Lower leg skin (tissue), 4 donors: Measurements from ENCODE around the gene SH2D4B. TPM values are rescaled to one million over a fixed set of nuclear protein-coding genes. Genes with fewer than 3 reads are reported as not detected.

Experiments
- DNase-seq, 2 donors: peaks; one replicate each; pipeline ENCODE4 v3.0.0-alpha.2; 2019; ENCODE audit warnings: low spot score in 2 of 2
- H3K4me3 ChIP-seq: fragments of 200-600 bp; sonication (generic); 2 replicates; pipeline ENCODE4 v1.5.1; 2017; ENCODE audit warnings: mild to moderate bottlenecking, low read depth; ENCODE audit not compliant: poor library complexity, severe bottlenecking
- POLR2A ChIP-seq, 2 donors: fragments of 450-650 bp; IDR thresholded peaks; one replicate each; pipeline ENCODE4 v1.6.1; 2016 to 2017; ENCODE audit warnings: antibody characterized with exemption in 2 of 2, mild to moderate bottlenecking in 1 of 2, moderate library complexity in 1 of 2
- WGBS, 2 donors: methylation state at CpG; one replicate each; pipeline ENCODE4 v1.1.5; 2018; 5-methylcytosine and 5-hydroxymethylcytosine counted together
- intact Hi-C: fragments of 100-400 bp; cut with DNase I; formaldehyde crosslinking; loops from one replicate; pipeline ENCODE4 v1.15.0; 2023; ENCODE audit warnings: low total_unique reads
- total RNA-seq, 4 donors: library from RNA; depleted of rRNA; stranded (reverse); fragments of >200 nt; gene quantifications; one replicate each; pipeline ENCODE4 v1.1.0, GENCODE V29; 2016
- TF ChIP-seq, protein P1 (sequence below), 3 donors: fragments of 450-650 bp; IDR thresholded peaks; one replicate each; pipeline ENCODE4 v1.5.1; 2016; ENCODE audit warnings: antibody characterized with exemption in 3 of 3, mild to moderate bottlenecking in 3 of 3, moderate library complexity in 2 of 3

The SH2D4B gene
- total RNA-seq, 4 donors from 2014 or later, result 0.13 TPM; not detected in 3

DNA sequence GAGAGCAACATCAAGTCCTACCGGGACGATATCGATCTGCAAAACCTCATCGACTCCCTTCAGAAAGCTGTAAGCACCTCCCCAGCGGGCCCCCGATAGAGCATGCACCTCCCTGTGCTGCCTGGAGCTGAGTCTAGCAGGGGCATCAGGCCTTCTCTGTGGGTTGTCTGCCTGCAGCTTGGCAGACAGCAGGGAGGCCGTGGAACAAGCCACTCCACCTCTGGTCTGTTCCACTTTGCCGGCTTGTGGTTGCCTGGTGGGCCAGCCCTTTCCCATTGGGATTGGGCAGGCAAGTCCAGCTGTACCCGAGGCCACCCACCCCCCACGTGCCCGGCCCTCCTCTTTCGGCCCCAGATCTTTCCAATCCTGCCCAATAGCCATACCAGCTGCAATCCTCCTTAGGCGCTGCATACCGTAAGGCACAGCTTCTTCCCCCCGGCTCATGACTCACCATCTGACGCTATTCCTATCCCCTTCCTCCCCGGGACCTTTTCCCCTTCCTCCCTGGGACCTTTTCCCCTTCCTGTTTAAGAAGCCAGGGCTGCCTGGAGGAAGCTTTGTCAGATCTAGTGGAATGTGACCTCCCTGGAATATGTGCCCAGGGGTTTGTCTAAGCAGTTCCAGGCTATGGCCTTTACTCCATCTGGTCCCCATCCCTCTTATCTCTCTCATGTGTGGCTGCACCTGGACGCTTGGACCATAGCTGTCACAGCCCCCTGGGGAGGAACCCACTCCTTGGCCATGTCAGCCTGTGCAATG is 28.1 kb upstream of the SH2D4B start:
- TF ChIP-seq, protein P1, sequence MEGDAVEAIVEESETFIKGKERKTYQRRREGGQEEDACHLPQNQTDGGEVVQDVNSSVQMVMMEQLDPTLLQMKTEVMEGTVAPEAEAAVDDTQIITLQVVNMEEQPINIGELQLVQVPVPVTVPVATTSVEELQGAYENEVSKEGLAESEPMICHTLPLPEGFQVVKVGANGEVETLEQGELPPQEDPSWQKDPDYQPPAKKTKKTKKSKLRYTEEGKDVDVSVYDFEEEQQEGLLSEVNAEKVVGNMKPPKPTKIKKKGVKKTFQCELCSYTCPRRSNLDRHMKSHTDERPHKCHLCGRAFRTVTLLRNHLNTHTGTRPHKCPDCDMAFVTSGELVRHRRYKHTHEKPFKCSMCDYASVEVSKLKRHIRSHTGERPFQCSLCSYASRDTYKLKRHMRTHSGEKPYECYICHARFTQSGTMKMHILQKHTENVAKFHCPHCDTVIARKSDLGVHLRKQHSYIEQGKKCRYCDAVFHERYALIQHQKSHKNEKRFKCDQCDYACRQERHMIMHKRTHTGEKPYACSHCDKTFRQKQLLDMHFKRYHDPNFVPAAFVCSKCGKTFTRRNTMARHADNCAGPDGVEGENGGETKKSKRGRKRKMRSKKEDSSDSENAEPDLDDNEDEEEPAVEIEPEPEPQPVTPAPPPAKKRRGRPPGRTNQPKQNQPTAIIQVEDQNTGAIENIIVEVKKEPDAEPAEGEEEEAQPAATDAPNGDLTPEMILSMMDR (IDR thresholded peaks at IDR 0.05), result no peak
- no peak for TF ChIP-seq POLR2A (IDR thresholded peaks at IDR 0.05)
- no peak overlapping the region for H3K4me3 ChIP-seq
- DNase-seq, result no peak
- intact Hi-C loops, result loop anchor here (5.0 to 10.0 kb wide), 2 partner anchors 62 to 125 kb away; no protein-coding TSS in a partner anchor
- WGBS, 2 donors, result 69 to 72% methylated on average over 18 of the region's 18 CpGs

DNA sequence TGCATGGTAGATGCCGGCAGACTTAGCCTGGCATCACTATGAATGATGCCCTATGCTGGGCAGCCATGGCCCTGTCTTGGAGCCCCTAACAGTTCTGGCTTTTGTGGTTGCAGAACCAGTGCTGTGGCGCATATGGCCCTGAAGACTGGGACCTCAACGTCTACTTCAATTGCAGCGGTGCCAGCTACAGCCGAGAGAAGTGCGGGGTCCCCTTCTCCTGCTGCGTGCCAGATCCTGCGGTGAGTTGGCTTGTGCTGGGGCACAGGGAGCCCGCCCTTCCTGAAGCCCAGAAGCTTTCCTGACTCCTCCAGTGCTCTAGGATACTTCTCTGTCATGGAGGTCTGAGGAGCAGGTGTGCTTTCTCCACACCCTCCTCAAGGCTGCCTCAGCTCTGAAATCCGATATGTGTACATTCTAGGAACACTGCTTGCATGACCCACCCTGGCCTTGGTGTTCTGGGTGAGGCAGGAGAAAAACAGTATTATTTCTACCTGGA is 25.6 kb upstream of the SH2D4B start:
- intact Hi-C loops, result loop anchor here (10.0 kb wide), 1 partner anchor 127 kb away; no protein-coding TSS in a partner anchor
- TF ChIP-seq, protein P1 (IDR thresholded peaks at IDR 0.05), result no peak
- no peak for TF ChIP-seq POLR2A (IDR thresholded peaks at IDR 0.05)
- H3K4me3 ChIP-seq, result no peak overlapping the region
- DNase-seq, result no peak
- WGBS, 2 donors, result 89 to 96% methylated on average over 5 to 10 of the region's 10 CpGs

DNA sequence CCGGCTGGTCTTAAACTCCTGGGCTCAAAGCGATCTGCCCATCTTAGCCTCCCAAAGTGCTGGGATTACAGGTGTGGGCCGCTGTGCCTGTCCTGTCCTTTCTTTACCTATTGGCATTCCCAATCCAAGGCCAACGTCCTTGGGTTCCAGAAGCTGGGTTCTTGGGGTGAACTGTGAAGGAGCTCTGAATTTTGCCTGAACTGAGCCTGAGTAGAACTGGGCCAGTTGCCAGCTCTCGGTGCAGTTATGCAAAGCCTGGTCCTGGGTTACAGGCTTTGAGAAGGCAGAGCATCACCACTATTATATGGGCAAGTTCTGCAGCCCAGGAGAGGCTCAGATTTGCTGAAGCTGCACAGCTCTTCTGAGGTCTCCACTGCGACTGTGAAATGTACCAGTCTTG is 24.6 kb upstream of the SH2D4B start:
- no peak for DNase-seq
- H3K4me3 ChIP-seq, result no peak overlapping the region
- intact Hi-C loops, result loop anchor here (10.0 kb wide), 1 partner anchor 128 kb away; no protein-coding TSS in a partner anchor
- TF ChIP-seq, protein P1 (IDR thresholded peaks at IDR 0.05), result no peak
- TF ChIP-seq POLR2A (IDR thresholded peaks at IDR 0.05), result no peak
- 88 to 95% methylated on average over 6 of the region's 6 CpGs for whole genome bisulfite sequencing, 2 donors

DNA sequence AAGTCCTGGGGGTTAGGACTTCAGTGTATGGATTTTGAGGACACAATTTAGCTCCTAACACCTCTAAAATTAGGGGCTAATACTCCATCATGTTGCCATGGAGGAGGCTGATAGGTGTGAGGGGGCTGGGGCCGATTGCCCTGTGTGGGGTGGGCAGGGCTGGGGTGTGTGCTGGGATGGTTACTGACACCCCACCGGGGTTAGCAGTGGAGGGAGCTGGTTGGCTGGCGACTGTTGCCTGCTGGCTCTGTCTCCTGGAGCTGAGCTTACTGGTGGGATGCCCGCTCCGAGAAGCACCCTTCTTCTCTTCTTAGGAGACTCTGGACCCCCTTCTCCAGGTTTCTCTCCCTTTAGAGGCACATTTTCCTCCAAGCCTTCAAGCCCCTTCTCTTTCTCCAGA is 22.2 kb upstream of the SH2D4B start:
- DNase-seq, result no peak
- WGBS, 2 donors, result 91 to 92% methylated on average over 5 of the region's 5 CpGs
- TF ChIP-seq, protein P1 (IDR thresholded peaks at IDR 0.05), result no peak
- TF ChIP-seq POLR2A (IDR thresholded peaks at IDR 0.05), result no peak
- no peak overlapping the region for H3K4me3 ChIP-seq
- intact Hi-C loops, result loop anchor here (10.0 kb wide), 1 partner anchor 131 kb away; no protein-coding TSS in a partner anchor

DNA sequence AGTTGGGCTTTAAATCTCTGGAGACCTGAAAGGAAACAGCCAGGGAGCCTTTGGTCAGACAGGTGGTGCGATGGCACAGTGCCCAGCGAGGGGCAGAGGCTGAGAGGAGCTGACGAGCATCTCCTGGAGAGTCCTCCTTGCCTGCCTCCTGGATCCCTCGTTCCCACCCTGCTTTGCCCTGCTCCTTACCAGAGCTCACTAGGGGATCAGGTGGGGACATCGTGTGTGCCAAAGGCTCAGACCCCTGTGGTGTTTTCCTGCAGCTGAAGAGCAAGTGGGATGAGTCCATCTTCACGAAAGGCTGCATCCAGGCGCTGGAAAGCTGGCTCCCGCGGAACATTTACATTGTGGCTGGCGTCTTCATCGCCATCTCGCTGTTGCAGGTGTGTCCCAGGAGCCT is 21.8 kb upstream of the SH2D4B start:
- no peak for DNase-seq
- no peak for TF ChIP-seq POLR2A (IDR thresholded peaks at IDR 0.05)
- TF ChIP-seq, protein P1 (IDR thresholded peaks at IDR 0.05), result no peak
- intact Hi-C loops, result loop anchor here (10.0 kb wide), 1 partner anchor 131 kb away; no protein-coding TSS in a partner anchor
- H3K4me3 ChIP-seq, result no peak overlapping the region
- 91 to 92% methylated on average over 12 of the region's 12 CpGs for WGBS, 2 donors
